Spleen (tissue), 11 donors: ENCODE data around the gene SORCS2. TPM values are rescaled to one million over a fixed set of nuclear protein-coding genes. Genes with fewer than 3 reads are reported as not detected.

Experiments
- DNase-seq: peaks from one replicate; pipeline ENCODE4 v3.0.0-alpha.2; 2020
- H3K27ac ChIP-seq, 8 donors: fragments of 200-600 bp; sonication (generic) in 7 of 8; 1 replicate in 4 of 8; 2 replicates in 4 of 8; pipeline versions ENCODE4 v1.5.0 to v1.8.0; 2016 to 2021; ENCODE audit warnings: inconsistent platforms in 4 of 8, mild to moderate bottlenecking in 4 of 8, moderate library complexity in 1 of 8
- H3K27me3 ChIP-seq, 7 donors: fragments of 200-600 bp; sonication (generic) in 6 of 7; replicated peaks in 1 of 7; 1 replicate in 4 of 7; 2 replicates in 3 of 7; pipeline versions ENCODE4 v1.5.0 to v1.8.0; 2016 to 2021; ENCODE audit warnings: inconsistent platforms in 3 of 7, mild to moderate bottlenecking in 1 of 7
- H3K36me3 ChIP-seq, 6 donors: fragments of 200-600 bp; sonication (generic) in 5 of 6; 1 replicate in 4 of 6; 2 replicates in 2 of 6; pipeline versions ENCODE4 v1.5.0 to v1.8.0; 2016 to 2021; ENCODE audit warnings: inconsistent platforms in 2 of 6
- H3K4me1 ChIP-seq, 6 donors: fragments of 200-600 bp; sonication (generic) in 5 of 6; 1 replicate in 3 of 6; 2 replicates in 3 of 6; pipeline versions ENCODE4 v1.5.0 to v1.8.0; 2016 to 2021; ENCODE audit warnings: inconsistent platforms in 3 of 6
- H3K4me3 ChIP-seq, 8 donors: fragments of 200-600 bp; sonication (generic) in 7 of 8; 1 replicate in 4 of 8; 2 replicates in 4 of 8; pipeline versions ENCODE4 v1.5.0 to v1.8.0; 2016 to 2021; ENCODE audit warnings: inconsistent platforms in 4 of 8, mild to moderate bottlenecking in 4 of 8, moderate library complexity in 2 of 8
- H3K9me3 ChIP-seq, 8 donors: fragments of 200-600 bp; sonication (generic) in 7 of 8; 1 replicate in 4 of 8; 2 replicates in 4 of 8; pipeline versions ENCODE4 v1.5.0 to v1.8.0; 2016 to 2021; ENCODE audit warnings: inconsistent platforms in 4 of 8
- CTCF ChIP-seq, 11 experiments: fragments of 200-600 bp in 7 of 11; fragments of 450-650 bp in 4 of 11; sonication (generic) in 4 of 11; IDR thresholded peaks in 8 of 11; conservative IDR thresholded peaks in 3 of 11; 1 replicate in 7 of 11; 2 replicates in 4 of 11; pipeline versions ENCODE4 v1.4.0 to v1.8.0; 2016 to 2021; ENCODE audit warnings: antibody characterized with exemption in 11 of 11, inconsistent platforms in 4 of 11, mild to moderate bottlenecking in 1 of 11
- POLR2A ChIP-seq, 3 donors: fragments of 450-650 bp; IDR thresholded peaks; one replicate each; pipeline ENCODE4 v1.5.1; 2017; ENCODE audit warnings: antibody characterized with exemption in 3 of 3, mild to moderate bottlenecking in 1 of 3
- POLR2AphosphoS5 ChIP-seq, 3 donors: sonication (generic); formaldehyde crosslinking; IDR thresholded peaks; one replicate each; pipeline ENCODE4 v1.5.1; 2017; ENCODE audit warnings: antibody characterized with exemption in 3 of 3
- WGBS, 5 donors: extraction: QIAGEN DNeasy Blood & Tissue Kit in 3 of 5; methylation state at CpG; one replicate each; pipeline versions ENCODE4 v1.1.5 to v1.1.7; 2013 to 2018; 5-methylcytosine and 5-hydroxymethylcytosine counted together
- intact Hi-C: fragments of 100-400 bp; cut with DNase I; formaldehyde crosslinking; loops from one replicate; pipeline ENCODE4 v1.15.0; 2023; ENCODE audit warnings: low total_unique reads
- polyA plus RNA-seq, 3 donors: library from polyadenylated mRNA; stranded (reverse); fragments of 200-250 nt; gene quantifications; one replicate each; pipeline ENCODE4 v1.2.1, GENCODE V29; 2013
- total RNA-seq, 7 donors: library from RNA; depleted of rRNA in 3 of 7; stranded (reverse); fragments of >200 nt in 3 of 7; fragmentation: NEBNext Ultra II Directional in 4 of 7; extraction: Animal tissue kit (Norgen Biotek cat#: 25700) in 4 of 7; gene quantifications; one replicate each; pipeline versions ENCODE4 v1.1.0 to v1.2.1, GENCODE V29; 2016 to 2021
- donor health status: healthy with polysubstance abuse.
- donor health status: DM: no; HTN: no; CAD: no; lungs with moderate emphysema.
- donor health status: DM: no; HTN: no; CAD: no.
- donor health status: Bipolar disorder and iron deficiency.
- donor health status: healthy.
- donor health status: DM: no; HTN: no; CAD: no.
- donor health status: DM: yes; HTN: yes; CAD: no.

Gene SORCS2
- total and polyA plus RNA-seq, 10 donors: 0.33 to 1.6 (median 0.60) TPM

GRCh38 chr4:7634661-7635251 is 442.4 kb downstream of the SORCS2 start:
- H3K27ac ChIP-seq: peak overlapping the region in 4 of 8 donors; percentile 14 to 42 (median 15)
- H3K36me3 ChIP-seq: no peaks in the 10 kb centered on the region
- H3K27me3 ChIP-seq: peaks cover 0 to 9% (median 0%) of the 10 kb centered on the region in 7 donors
- no peak for DNase-seq
- H3K9me3 ChIP-seq: peaks cover 0 to 3% (median 0%) of the 10 kb centered on the region in 8 donors
- 17 to 31% (median 19%) methylated on average over 12 of the region's 12 CpGs for WGBS, 5 donors
- TF ChIP-seq POLR2AphosphoS5 (IDR thresholded peaks at IDR 0.05) (no peak), CTCF (IDR thresholded peaks at IDR 0.05 in 8 of 11, conservative IDR thresholded peaks at IDR 0.05 in 3 of 11) (no peak)
- no peak overlapping the region for H3K4me3 ChIP-seq
- intact Hi-C loops: no loop called here
- peaks cover 10 to 39% (median 20%) of the 10 kb centered on the region in 6 donors for H3K4me1 ChIP-seq

- WGBS, 5 donors: 55 to 68% (median 57%) methylated on average over 25 of the region's 25 CpGs
- H3K4me1 ChIP-seq: peaks cover 10 to 39% (median 20%) of the 10 kb centered on the region in 6 donors
These were observed 443.3 kb downstream of the SORCS2 start for GRCh38 chr4:7635445-7636239.

DNA sequence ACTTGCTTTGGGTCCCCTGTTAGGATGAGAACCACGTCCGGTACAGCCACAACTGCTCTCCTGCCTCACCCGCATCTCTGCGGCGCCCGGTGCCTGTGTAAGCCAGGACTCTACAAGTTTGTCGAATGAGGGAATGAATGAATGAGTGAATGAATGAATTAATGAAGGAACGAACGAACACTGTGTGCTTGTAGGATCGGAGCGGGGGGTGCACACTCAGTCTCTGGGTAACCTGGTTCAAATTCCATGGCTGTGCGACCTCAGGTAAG is 443.8 kb downstream of the SORCS2 start:
- intact Hi-C loops: no loop called here
- Histone ChIP-seq H3K4me3 (no peak overlapping the region), H3K4me1 (peaks cover 10 to 38% (median 17%) of the 10 kb centered on the region in 6 donors), H3K27ac (no peak overlapping the region), H3K36me3 (no peaks in the 10 kb centered on the region), H3K9me3 (no peaks in the 10 kb centered on the region), H3K27me3 (peaks cover 0 to 9% (median 0%) of the 10 kb centered on the region in 7 donors)
- 93 to 96% (median 95%) methylated on average over 12 of the region's 12 CpGs for WGBS, 5 donors
- DNase-seq: no peak
- TF ChIP-seq POLR2AphosphoS5 (IDR thresholded peaks at IDR 0.05): no peak
- TF ChIP-seq CTCF (IDR thresholded peaks at IDR 0.05 in 8 of 11, conservative IDR thresholded peaks at IDR 0.05 in 3 of 11): no peak
- no peak for TF ChIP-seq POLR2A (IDR thresholded peaks at IDR 0.05)

More at GRCh38 chr4:7635445-7636239, 443.3 kb downstream of the SORCS2 start:
- intact Hi-C loops: no loop called here
- no peak for DNase-seq
- H3K27me3 ChIP-seq: peaks cover 0 to 9% (median 0%) of the 10 kb centered on the region in 7 donors
- no peak for TF ChIP-seq CTCF (IDR thresholded peaks at IDR 0.05 in 8 of 11, conservative IDR thresholded peaks at IDR 0.05 in 3 of 11)
- no peak for TF ChIP-seq POLR2AphosphoS5 (IDR thresholded peaks at IDR 0.05)
- no peak for TF ChIP-seq POLR2A (IDR thresholded peaks at IDR 0.05)
- H3K36me3 ChIP-seq: no peaks in the 10 kb centered on the region
- peak overlapping the region in 3 of 8 donors; percentile 15 to 42 (median 15) for H3K27ac ChIP-seq
- no peak overlapping the region for H3K4me3 ChIP-seq
- no peaks in the 10 kb centered on the region for H3K9me3 ChIP-seq

GRCh38 chr4:7637139-7637538 is 444.8 kb downstream of the SORCS2 start:
- no peak for TF ChIP-seq POLR2A (IDR thresholded peaks at IDR 0.05)
- Histone ChIP-seq H3K27ac (no peak overlapping the region), H3K4me3 (no peak overlapping the region), H3K4me1 (peaks cover 10 to 38% (median 15%) of the 10 kb centered on the region in 6 donors), H3K27me3 (peaks cover 0 to 1% (median 0%) of the 10 kb centered on the region in 7 donors), H3K36me3 (no peaks in the 10 kb centered on the region), H3K9me3 (no peaks in the 10 kb centered on the region)
- no peak for DNase-seq
- WGBS, 5 donors: 92 to 96% (median 95%) methylated on average over 13 of the region's 13 CpGs
- intact Hi-C loops: no loop called here
